Measurements from ENCODE around the gene SEL1L3.

SEL1L3 gene

DNA sequence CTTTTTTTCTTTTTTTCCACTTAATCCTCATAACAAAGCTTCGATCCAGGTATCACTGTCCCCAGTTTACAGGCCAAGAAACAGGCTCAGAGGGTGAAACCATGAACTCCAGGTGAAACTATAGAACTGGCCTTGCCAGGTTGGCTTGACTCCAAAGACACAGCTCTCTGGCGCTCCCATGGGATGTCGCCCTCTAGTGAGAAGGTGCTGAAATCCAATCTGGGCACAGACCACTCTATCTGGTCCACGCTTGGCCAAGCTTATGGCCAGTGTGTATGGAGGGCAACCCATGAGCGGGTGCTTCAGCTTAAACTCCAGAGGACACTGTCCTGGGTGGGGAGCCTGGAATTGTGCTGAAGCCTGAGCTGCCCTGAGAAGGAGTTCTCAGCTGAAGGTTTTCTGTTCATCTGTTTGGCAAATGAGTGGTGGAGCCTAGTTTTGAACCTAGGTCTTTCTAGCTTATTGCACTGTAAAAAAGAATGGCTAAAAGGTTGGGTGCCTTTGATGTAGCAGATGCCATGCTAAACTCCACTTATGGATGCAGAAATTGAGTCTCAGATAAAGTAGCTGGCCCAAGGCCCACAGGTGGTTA is 70.5 kb downstream of the SEL1L3 start:
- TF ChIP-seq, protein P1, sequence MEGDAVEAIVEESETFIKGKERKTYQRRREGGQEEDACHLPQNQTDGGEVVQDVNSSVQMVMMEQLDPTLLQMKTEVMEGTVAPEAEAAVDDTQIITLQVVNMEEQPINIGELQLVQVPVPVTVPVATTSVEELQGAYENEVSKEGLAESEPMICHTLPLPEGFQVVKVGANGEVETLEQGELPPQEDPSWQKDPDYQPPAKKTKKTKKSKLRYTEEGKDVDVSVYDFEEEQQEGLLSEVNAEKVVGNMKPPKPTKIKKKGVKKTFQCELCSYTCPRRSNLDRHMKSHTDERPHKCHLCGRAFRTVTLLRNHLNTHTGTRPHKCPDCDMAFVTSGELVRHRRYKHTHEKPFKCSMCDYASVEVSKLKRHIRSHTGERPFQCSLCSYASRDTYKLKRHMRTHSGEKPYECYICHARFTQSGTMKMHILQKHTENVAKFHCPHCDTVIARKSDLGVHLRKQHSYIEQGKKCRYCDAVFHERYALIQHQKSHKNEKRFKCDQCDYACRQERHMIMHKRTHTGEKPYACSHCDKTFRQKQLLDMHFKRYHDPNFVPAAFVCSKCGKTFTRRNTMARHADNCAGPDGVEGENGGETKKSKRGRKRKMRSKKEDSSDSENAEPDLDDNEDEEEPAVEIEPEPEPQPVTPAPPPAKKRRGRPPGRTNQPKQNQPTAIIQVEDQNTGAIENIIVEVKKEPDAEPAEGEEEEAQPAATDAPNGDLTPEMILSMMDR (IDR thresholded peaks at IDR 0.05; ENCODE audit: borderline replicate concordance, insufficient read depth, low read depth, low read length) = peak; percentile 29; the same call in 1 of the 2 replicates
- H3K4me3 ChIP-seq (ENCODE audit: low read depth, low read length) = no peak overlapping the region

DNA sequence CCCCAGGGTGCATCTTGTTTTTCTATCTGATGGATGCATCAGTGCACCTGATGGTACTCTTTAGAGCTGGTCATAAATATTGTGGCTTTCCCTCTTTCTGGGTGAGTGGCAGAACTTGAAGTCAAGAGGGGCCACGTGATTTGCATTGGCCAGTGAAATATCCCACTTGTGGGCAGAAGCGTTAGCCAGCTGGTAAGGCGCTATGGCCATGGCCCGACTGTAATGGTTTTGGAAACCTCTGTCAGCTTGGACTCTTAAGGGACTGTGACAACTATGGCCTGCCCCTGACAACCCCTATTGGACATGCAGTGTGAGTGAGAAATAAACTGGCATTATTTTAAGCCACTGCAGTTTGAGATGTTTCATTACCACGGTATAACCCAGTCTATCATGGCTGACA is 72.8 kb downstream of the SEL1L3 start:
- TF ChIP-seq, protein P1 (IDR thresholded peaks at IDR 0.05; ENCODE audit: borderline replicate concordance, insufficient read depth, low read depth, low read length) = no peak
- H3K4me3 ChIP-seq (ENCODE audit: low read depth, low read length) = no peak overlapping the region

DNA sequence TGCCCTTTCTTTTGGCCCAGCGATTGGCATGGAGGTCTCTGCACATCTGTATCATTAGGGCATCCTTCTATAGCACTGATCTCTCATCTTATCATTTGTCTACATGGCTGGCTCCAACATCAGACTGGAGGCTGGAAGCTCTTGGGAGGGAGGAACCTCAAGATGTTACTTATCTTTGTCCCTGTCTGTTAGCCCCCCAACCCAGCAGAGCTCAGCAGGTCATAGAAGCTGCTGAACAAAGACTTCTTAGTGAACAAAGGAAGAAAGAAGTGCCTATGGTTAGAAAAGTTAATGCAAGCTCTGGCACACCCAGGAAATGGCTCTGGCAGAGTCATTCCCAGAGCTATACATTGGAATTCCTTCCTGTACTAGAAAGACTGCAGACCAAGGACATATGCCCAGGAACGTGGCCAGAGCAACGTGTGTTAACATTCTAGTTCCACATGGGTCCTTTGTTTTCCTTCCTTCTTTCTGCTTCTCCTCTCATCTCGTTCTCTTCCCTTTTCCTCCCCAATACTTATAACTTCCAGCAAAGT is 74.0 kb downstream of the SEL1L3 start:
- TF ChIP-seq, protein P1 (IDR thresholded peaks at IDR 0.05; ENCODE audit: borderline replicate concordance, insufficient read depth, low read depth, low read length) = no peak
- H3K4me3 ChIP-seq (ENCODE audit: low read depth, low read length) = no peak overlapping the region

DNA sequence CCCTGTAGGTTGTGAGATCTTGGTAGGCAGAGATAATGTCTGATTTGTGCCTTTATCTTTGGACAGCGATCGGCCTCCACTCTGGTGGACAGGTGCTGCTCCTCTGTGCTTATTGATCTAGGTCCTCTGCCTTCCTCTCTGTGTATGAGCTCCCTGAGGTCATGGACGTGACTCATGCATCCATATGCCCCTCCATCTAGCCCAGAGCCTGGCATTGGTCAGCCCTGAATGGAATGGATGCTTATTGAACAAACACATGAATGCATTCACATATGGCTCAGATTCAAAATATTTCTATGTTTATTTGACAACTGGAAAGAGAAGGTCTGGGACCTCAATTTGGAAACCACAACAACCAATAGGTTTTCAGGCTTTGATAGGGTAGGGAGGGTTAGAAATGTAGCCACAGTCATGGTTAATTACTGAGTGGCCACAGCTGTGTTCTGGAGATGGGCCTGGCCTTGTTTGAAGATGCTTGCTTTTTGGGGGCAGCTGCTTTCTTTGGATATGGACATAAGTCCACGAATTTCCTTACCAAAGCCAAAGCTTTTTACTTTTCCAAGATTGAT is 76.2 kb downstream of the SEL1L3 start:
- no peak overlapping the region for H3K4me3 ChIP-seq (ENCODE audit: low read depth, low read length)
- TF ChIP-seq, protein P1 (IDR thresholded peaks at IDR 0.05; ENCODE audit: borderline replicate concordance, insufficient read depth, low read depth, low read length) = no peak

DNA sequence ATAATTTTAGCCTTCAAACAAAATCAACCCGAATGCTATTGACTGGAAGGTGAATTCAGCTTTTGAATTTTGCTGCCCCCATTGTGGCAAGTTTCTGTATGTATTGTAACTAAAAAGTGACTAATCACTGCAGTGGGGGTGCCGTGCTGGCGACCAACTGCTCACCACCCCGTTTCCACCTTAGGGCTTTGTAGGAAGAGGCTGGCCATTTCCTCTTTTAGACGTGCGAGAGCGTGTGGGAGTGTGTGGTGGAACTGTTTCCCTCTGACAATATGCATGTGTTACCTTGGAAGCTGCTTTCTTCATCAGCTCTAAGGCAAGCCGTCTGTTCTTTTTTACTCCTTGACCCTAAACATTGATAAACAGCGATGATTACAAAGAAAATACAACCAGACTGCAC is 78.8 kb downstream of the SEL1L3 start:
- TF ChIP-seq, protein P1 (IDR thresholded peaks at IDR 0.05; ENCODE audit: borderline replicate concordance, insufficient read depth, low read depth, low read length) = no peak
- no peak overlapping the region for H3K4me3 ChIP-seq (ENCODE audit: low read depth, low read length)

DNA sequence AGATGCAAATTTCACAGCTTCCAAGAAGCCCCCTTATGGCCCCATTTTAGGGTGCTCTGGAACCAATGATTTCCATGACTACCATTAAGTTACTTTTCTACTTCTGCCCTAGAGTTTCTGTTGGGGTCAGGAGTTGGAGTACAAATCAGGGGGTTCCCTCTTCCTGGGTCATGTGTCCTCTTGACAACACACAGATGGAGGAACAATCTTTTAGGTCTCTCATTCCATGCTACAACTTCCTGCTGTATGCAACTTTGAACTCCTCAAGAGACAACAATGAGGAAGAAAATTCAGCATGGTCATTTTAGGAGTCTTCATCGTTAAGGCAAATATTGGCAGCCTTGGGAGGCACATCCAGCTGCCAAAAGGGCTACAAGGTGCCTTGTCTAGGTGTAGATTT is 79.7 kb downstream of the SEL1L3 start:
- H3K4me3 ChIP-seq (ENCODE audit: low read depth, low read length) = no peak overlapping the region
- TF ChIP-seq, protein P1 (IDR thresholded peaks at IDR 0.05; ENCODE audit: borderline replicate concordance, insufficient read depth, low read depth, low read length) = no peak

DNA sequence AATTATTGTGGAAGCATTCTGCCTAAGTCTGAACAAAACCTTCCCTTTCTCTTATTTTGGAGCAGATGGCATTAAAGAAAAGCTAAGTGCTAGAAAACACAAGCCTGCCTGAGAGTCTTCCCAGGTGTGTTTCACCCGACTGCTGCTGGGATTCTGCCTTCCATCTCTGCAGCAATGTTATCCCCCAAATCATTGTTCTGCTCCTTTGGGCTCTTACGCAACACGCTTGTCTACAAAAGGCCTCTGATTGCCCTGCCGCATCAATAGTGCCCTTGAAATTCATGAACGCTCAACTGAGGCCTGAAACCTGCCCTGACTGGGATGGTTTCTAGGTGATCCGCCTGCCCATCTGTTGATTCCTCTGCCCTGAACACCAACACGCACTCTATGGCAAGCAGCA is 80.3 kb downstream of the SEL1L3 start:
- TF ChIP-seq, protein P1 (IDR thresholded peaks at IDR 0.05; ENCODE audit: borderline replicate concordance, insufficient read depth, low read depth, low read length) = no peak
- no peak overlapping the region for H3K4me3 ChIP-seq (ENCODE audit: low read depth, low read length)

Measured in GM12875 (cell line).